A673 (cell line): Measurements from ENCODE around the gene CEBPE.

Source experiments
- CTCF ChIP-seq: fragments of 300-800, 200-600 bp; sonication (generic); conservative IDR thresholded peaks from 2 replicates; pipeline ENCODE4 v1.5.1; 2017; ENCODE audit warnings: low read depth, mild to moderate bottlenecking, antibody characterized with exemption, low read length, moderate library complexity, mixed read lengths
- EZH2 ChIP-seq: fragments of 200-600 bp; sonication (generic); IDR thresholded peaks from 2 replicates; pipeline ENCODE4 v1.6.1; 2017; ENCODE audit warnings: borderline replicate concordance, low read depth, mild to moderate bottlenecking, mixed read lengths, antibody characterized with exemption, low read length; ENCODE audit not compliant: poor library complexity, severe bottlenecking

DNA sequence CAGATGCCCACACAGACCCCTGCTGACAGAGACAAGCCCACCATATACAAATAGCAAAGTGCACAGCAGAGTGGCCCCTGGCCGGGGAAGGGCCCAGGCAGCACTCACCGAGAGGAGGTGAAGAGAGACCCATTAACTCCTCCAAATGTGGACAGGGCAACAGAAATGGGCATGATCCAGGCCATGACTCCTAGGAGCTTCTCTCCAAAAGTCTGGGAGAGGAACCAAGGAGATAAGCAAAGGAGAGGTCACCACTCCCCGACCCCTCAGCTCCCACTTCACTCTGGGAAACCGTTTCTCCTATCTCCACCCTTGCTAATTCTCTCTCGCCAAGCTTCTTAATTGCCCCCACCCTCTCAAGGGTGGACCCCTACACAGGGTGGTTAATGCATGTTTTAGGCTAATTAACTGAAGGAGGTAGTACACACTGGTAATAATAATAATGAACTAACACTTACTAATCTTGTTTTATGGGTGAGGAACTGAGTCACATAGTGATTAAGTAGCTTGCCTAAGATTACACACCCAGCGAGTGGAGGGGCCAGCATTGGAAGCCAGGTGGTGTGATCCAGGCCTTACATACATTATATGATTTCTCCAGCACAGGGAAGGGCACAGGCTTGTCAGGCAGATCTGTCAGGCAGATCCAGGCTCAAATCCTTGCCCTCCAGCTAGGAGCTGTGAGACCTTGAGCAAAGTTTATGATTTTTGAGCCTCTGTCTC, 18.9 kb upstream of the CEBPE start:
- TF ChIP-seq CTCF (no peak), EZH2 (no peak)
